Putamen (tissue), 1 donor: ENCODE data around the gene PTPRU.

ENCODE experiments used
- DNase-seq: peaks from one replicate; pipeline ENCODE4 v3.0.0-alpha.2; 2016; ENCODE audit warnings: low spot score

PTPRU gene

DNA sequence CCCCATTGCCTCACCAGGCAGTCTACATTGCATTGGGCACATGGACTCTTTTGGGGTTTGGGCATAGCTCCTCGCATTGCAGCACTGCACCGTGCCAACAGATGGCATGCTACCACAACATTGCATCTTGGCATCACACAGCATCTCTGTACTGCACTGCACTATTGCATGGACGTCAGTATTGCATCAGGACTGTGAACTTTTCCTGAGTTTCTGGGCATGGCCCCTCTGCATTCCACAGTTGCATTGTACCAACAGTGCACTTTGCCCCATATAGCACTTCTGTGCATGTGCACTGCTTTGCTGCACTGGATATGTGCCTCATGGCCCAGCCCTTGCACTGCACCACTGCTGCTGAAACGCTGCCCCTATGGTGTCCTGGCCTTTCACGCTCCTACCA lies 9.6 kb downstream of the PTPRU start:
- no peak for DNase-seq

DNA sequence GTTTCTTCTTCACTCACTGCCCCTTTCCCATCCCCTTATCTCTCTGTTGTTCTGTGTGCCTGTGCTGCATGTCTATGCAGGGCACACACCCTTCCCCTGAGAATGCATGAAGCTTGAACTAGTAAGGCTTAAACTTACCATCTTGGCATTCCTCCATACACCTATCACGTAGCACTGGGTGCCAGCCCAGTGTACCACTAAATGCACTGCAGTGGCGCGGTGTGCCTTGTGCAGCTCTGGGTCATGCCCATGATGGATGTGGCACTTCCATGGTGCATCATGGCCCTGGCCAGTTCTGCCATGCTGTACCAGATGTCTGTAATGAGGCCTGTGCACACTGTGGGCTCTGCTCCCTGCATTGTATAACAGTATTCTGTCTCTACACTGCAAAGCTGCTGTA lies 10.7 kb downstream of the PTPRU start:
- DNase-seq = no peak

DNA sequence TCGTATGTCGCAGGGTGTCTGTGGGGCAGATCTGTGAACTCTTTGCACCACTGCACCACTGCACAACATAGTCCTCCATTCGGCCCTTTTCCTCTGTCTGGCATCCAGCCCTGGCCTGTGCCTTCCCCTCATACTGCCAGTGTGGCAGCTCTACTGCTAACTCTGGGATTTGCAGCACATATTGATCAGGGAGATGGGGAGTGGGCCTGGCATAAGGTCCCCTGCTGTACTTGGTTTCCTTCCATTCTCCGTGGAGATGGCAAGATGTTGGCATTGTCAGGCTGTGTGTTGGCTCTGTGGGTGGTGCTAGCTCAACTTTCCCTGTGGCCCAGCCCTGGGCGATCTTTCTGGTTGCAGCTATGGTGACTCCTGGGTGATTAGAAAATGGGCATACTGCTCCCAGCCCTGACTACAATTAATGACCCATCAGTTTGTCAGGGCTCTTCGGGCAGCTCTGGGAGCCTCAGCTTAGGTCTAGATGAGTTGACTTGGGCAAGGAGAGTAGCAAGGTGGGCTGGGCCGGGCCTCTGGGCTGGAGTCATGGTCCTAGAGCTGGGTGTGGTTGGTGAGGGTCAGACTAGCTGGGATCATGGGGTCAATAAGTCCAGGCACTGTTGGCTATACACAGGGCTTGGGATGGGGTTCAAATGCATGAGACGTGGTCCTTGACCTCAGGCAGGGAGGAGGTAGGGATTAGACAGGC lies 11.4 kb downstream of the PTPRU start:
- DNase-seq = no peak

DNA sequence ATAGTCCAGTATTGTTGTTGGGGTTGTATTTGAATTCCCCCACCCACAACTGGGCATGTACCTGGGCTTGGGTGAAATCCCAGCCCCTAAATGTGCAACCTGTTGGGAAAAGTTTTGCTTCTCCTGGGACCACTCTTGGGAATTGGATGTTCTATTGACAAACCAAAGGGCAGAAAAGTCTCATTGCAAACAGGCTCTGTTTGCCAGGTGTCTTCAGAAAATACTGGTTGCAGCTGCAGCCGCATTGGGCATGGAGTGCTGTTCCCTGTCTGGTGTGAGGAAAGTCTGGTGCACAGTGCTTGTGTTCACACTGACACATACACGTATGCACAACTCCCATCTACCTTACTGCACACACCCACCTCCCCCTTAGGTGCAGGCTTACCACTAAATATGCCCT lies 12.1 kb downstream of the PTPRU start:
- DNase-seq = no peak

DNA sequence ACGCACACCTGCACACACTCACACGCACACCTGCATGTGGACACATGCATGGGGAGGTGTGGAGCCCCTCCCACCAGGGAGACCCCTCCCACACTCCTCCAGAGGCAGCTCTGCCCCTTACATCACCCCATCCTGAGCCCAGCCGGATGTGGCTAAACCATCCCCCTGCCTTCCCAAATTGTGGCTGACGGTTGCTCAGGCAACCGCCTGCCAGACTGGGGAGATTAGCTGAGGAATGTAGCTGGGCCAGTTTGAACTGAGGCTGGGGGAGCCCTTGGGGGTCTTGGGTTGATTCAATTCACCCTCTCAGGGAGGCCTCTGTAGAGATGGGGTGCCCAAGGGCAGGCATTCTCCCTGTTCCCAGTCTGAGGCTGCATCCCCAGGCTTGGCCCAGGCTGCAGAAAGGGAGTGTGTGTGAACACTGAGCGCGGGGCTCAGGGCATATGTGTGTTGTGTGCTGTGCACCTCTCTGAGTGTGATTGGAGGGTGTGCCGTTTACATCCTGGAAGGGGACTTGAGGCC lies 12.9 kb downstream of the PTPRU start:
- no peak for DNase-seq

DNA sequence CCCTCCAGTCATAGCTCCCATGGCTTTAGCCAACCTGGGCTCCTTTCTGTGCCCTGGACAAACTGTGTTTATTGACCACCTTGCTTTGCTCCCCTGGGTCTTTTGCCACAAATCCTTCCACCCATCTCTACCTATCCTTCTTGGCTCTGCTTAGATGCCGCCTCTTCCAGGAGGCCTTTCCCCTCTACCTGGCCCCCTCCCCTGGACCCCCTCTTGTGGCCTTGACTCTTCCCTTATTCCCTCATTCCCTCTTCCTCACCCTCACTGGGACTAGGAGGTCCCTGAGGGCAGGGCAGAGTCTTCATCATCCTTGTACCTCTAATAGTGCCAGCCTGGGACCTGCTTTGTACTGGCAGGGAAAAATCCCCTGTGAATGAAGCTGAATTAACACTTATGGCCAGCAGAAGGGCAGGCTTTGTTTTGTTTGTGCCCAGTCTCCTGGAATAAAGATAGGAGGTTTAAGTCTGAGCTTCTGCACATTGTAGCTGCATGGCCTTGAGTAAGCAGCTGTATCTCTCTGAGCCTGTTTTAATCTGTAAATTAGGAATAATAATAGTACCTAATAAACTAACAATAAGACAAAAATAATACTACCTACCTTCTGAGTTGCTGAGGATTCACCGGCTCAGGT lies 13.7 kb downstream of the PTPRU start:
- DNase-seq = no peak

DNA sequence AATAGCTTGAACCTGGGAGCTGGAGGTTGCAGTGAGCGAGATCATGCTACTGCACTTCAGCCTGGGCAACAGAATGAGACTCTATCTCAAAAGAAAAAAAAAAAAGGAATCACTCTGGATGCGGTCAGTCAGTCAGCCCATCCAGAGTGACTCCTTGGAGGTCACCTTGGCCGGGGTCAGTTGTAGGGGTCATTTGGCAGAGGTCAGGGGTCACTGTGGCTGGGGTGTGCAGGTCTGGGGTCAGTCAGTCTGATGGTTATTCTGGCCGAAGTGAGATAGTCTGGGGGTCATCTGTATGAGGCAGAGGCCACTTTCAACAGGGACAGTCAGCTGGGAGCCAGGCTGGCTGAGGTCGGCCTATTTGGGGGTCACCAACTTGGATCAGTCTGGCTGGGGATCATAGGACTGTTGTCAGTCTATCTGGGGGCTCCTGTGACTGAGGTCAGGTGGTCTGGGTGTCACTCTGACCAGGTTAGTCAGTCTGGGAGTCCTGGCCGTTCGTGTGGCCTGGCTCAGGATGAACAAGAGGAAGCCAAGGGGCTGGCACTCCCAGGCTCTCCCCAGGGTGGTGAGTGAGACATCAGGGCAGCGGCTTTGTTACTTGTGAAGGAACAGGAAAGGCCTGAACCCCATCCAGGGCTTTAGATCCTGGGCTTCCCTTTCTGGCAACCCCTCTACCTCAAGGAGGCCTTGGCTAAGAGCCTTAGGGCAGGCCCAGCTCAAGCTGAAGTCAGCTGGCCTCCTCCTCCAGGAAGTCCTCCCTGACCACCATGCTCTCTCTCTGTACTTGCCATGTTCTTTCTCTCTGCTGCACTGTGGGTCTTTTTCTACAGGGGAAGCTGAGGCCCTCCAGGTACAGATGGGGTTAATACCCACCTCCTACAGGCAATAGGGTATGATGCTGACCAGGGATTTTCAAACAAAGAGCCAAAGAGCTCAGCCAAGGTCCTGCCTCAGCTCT lies 15.1 kb downstream of the PTPRU start:
- DNase-seq = no peak

DNA sequence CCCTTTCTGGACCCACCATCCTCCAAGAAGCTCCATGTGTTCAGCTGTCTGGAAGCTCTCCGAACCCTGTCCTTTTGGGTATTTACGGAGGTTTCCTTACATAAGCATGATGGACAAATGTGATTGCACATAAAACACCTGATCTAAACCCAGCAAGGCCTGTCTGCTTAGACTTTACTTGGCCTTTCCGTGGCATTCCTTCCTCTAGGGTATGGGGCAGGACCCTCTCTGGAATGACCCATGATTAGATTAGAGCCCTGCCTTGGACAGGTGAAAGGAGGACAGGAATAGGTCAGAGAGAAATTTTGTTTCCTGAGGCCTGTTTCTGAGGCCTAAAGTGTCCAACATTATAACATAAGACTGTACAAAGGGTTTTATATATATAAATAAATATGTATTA lies 16.9 kb downstream of the PTPRU start:
- no peak for DNase-seq

DNA sequence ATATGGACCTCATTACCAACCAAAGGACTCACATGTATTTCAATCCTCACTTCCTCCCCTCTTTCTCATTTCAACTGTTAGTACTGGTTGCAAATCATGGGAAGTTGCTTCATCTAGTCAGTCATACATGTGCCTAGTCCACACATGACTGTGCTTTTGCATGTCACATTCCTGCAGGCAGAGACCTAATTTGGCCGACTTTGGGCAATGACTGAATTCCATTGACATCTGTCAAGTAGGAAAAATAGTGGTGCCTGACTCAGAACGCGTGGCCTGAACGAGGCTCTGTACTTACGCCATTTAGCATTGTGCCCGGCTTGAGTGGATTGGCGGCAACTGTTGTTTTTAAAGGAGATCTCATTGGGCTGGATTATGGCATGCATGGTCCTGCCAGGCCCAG lies 18.0 kb downstream of the PTPRU start:
- DNase-seq = no peak

DNA sequence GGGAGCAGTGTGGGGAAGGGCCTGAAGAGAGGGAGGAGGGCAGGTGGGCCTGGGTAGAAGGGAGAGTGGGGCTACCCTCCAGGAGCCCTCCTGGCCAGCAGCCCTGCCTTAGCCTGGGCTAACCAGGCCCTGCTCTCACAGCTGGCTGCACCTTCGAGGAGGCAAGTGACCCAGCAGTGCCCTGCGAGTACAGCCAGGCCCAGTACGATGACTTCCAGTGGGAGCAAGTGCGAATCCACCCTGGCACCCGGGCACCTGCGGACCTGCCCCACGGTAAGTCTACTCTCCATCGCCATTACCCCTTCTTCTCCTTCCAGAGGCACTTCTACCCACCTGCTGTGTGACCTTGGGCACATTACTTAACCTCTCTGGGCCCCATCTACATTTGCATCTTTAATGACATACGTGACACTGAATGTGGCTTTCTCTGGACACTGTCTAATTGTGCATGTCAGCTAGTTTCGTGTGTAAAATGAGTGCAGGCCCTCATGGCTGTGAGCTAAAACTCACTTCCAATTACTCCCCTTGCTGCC lies 18.9 kb downstream of the PTPRU start:
- DNase-seq = no peak

DNA sequence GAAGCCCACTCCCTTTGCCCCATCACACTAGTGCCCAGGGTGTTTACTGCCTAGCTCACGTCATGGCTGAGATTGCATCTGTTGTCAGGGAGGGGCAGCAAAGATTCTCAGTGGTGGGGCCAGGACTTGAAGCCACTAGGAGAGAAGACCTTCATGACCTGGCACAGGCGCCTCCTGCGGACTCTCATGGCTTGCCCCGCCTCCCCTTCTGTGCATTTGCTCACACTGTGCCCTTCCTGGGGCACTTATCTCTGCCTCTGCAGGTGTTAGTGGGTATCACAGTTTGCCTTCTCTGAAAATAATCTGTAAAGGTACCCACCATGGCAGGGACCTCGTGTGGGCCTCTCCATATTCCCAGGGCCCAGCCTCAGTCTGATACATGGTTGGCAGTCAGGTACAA lies 20.1 kb downstream of the PTPRU start:
- DNase-seq = no peak

DNA sequence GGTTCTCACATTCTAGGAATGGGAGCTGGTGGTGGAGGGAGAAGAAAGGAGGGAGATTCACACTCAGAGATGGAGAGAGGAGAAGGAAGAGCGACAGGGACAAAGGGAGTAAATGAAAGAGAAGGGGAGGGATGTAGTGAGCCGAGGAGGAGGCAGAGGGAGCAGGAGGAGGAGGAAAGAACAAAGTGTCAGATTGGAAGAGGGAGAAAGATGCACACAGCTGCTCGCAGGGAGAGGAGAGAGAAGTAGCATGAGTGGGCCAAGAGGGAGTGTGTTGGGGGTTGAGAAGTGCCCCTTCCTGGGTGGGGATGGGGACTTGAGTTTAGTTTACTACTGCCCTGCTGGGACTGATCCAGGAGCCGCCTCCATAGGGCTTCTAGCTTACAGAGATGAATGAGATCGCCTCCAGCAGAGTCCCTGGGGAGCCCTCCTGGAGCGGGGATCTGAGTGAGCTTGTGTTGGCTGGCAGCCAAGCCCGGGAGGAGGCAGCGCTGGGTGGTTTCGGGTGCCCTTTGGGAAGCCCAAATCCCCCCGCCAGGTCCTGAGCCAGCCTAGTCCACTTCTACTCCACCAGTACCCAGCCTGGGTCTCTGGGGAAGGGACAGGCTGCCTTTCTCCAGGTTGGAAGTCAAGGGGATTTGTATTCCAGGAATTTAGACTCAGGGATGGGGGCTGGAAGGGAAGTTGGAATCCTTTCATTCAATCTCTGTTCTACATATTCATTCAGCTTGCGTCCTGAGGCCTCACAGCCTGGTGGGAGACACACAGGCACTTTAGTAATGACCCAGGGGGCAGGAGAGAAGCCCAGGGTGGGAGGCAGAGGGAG lies 20.9 kb downstream of the PTPRU start:
- DNase-seq = no peak

DNA sequence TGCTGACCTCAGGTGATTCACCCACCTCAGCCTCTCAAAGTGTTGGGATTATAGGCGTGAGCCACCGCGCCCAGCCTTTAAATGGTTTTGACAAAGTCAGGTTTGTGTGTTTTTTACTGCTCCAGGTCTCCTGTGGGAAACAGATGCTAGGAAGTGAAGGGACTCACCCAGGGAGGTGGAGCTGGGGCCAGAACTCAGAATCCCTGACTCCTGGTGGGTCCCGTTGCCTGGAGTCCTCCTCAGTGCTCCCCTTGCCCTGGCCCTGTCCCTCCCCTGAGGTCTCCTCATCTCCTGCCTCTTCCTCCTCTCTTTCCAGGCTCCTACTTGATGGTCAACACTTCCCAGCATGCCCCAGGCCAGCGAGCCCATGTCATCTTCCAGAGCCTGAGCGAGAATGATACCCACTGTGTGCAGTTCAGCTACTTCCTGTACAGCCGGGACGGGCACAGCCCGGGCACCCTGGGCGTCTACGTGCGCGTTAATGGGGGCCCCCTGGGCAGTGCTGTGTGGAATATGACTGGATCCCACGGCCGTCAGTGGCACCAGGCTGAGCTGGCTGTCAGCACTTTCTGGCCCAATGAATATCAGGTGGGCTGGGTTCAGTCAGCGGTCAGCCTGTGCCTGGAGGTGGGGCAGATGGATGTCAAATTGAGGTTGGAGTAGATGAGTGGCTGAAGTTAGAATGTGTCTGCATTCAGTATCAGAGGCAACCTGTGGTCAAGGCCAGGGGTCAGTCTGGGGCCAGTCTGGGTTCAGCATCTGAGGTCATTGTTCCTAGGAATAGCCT lies 22.1 kb downstream of the PTPRU start:
- DNase-seq = no peak

DNA sequence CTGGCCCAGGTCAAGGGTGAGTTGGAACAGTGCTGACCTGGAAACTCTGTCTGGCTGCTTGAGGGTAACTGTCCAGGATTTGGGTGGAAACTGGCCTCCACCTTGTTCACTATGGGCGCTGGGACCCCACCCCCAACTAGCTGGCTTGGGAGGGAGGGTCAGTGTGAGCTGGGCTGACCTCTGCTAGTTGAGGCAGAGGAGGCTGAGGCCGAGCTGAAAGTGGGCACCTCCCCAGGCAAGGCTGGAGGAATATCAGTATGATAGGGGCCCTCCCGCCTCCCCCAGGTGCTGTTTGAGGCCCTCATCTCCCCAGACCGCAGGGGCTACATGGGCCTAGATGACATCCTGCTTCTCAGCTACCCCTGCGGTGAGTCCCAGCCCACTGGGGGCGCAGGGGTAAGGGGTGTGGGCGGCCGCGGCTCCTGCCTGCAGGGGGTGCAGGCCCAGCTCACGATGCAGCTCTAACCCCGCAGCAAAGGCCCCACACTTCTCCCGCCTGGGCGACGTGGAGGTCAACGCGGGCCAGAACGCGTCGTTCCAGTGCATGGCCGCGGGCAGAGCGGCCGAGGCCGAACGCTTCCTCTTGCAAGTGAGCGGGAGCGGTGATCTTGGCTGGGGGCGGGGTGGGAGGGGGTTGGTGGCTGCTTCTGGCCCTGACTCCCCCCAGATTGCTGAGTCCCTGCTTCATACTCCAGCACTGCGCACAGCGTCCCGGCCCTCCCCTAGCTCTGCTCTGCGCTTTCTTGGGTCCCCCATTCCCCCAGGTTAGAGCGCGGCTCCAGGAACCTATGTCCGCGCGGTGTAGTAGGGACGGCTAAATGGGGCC lies 22.9 kb downstream of the PTPRU start:
- no peak for DNase-seq

DNA sequence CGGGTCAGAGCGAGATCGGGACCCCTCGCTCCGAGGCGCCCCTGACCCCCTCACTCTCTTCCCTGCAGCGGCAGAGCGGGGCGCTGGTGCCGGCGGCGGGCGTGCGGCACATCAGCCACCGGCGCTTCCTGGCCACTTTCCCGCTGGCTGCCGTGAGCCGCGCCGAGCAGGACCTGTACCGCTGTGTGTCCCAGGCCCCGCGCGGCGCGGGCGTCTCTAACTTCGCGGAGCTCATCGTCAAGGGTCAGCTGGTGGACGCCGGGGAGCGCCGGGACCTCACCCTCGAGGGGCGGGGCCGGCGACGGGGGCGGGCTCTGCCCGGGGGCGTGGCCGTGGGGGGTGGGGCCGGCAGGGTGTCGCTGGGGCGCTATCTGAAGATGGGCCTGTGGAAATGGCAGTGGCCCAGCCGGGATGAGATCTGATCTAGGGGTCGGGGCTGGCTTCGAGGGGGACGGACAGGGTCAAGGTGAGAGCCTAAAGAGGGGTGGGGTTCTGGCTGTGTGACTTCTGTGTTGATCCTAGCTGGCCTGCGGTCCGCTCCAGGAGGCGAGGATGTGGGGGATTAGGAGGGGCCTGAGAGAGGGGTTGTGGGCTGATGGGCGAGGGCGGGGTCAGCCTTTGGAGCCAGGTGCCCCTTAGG lies 23.6 kb downstream of the PTPRU start:
- DNase-seq = no peak

DNA sequence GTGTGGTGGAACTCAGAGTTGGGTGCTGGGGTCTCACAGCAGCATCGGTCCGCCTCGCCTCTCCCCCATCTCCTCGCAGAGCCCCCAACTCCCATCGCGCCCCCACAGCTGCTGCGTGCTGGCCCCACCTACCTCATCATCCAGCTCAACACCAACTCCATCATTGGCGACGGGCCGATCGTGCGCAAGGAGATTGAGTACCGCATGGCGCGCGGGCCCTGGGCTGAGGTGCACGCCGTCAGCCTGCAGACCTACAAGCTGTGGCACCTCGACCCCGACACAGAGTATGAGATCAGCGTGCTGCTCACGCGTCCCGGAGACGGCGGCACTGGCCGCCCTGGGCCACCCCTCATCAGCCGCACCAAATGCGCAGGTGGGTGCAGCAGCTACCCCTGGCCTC lies 24.2 kb downstream of the PTPRU start:
- DNase-seq = no peak

DNA sequence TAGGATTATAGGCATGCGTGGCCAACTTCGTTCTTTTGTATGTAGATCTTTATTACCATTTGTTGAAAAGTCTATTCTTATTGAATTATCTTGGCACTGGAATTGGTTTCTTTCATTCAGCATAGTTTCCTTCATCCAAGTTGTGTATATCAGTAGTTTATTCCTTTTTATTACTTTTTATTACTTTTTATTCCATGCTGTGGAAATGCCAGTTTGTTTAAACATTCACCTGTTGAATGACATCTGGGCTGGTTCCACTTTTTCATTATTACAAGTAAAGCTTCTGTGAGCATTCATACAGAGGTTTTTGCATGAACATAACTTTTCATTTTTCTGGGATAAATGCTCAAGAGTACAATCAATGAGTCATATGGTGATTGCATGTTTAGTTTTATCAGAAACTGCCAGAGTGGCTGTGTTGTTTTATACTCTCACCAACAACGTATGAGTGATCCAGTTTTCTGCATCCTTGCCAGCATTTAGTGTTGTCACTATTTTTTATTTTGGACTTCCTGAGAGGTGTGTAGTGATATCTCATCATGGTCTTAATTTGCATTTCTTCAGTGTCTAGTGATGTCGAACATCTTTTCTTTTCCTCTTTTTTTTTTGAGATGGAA lies 28.6 kb downstream of the PTPRU start:
- no peak for DNase-seq

DNA sequence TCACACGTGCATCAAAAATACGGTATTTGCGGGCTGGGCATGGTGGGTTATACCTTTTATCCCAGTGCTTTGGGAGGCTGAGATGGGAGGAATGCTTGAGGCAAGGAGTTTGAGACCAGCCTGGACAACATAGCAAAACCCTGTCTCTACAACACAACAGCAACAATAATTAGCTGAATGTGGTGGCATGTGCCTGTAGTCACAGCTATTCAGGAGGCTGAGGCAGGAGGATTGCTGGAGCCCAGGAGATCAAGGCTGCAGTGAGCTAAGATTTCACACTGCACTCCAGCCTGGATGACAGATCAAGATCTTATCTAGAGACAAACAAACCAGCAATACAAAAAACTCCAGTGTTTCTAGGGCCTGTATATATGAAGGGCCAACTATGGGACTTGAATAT lies 30.6 kb downstream of the PTPRU start:
- DNase-seq = no peak
